OCI-LY7 (cell line): ENCODE data around the gene SPAST. TPM values are rescaled to one million over a fixed set of nuclear protein-coding genes. Genes with fewer than 3 reads are reported as not detected.

Experiments
- BruUV-seq: library from RNA; stranded (reverse); fragments of 400-500 nt; replicated peaks from 2 replicates; lab custom pipeline; 2021; lab: Mats Ljungman, UMichigan
- CTCF ChIA-PET: fragments of 300-600 bp; sonication (Branson Sonifier 250); formaldehyde crosslinking; loops from one replicate; lab custom pipeline; 2022; ENCODE audit warnings: antibody characterized with exemption; ENCODE audit not compliant: unreplicated experiment; lab: Charles Lee
- POLR2A ChIA-PET: fragments of 300-600 bp; sonication (Branson Sonifier 250); formaldehyde crosslinking; loops from one replicate; lab custom pipeline; 2022; ENCODE audit warnings: antibody characterized with exemption; lab: Charles Lee
- DNase-seq: peaks from one replicate; pipeline ENCODE4 v3.0.0-alpha.2; 2015; ENCODE audit warnings: low spot score
- H2AFZ ChIP-seq: fragments of 200-600 bp; sonication (generic), shearing (Covaris generic); 2 replicates; pipeline ENCODE4 v1.6.1; 2014; ENCODE audit warnings: mild to moderate bottlenecking, antibody characterized with exemption, low read length, moderate library complexity
- H3K27ac ChIP-seq: fragments of 200-600 bp; sonication (generic); 2 replicates; pipeline ENCODE4 v1.5.1; 2014; ENCODE audit warnings: mixed run types, low read depth, mild to moderate bottlenecking, moderate library complexity, low read length, inconsistent platforms; ENCODE audit not compliant: poor library complexity, severe bottlenecking
- H3K36me3 ChIP-seq: fragments of 200-600 bp; sonication (generic); 2 replicates; pipeline ENCODE4 v1.6.1; 2014; ENCODE audit warnings: mild to moderate bottlenecking, antibody characterized with exemption, low read length, moderate library complexity, mixed read lengths; ENCODE audit not compliant: insufficient read depth
- H3K4me1 ChIP-seq: fragments of 200-600 bp; sonication (generic); 2 replicates; pipeline ENCODE4 v1.5.1; 2014; ENCODE audit warnings: mild to moderate bottlenecking, low read length; ENCODE audit not compliant: insufficient read depth, poor library complexity, severe bottlenecking
- H3K4me2 ChIP-seq: fragments of 200-600 bp; sonication (generic); 2 replicates; pipeline ENCODE4 v1.6.1; 2014; ENCODE audit warnings: mild to moderate bottlenecking, low read length
- H3K4me3 ChIP-seq: fragments of 200-600 bp; sonication (generic); 2 replicates; pipeline ENCODE4 v1.5.1; 2014; ENCODE audit warnings: mild to moderate bottlenecking, low read depth, low read length; ENCODE audit not compliant: poor library complexity, severe bottlenecking
- H3K79me2 ChIP-seq: fragments of 200-600 bp; sonication (generic); 2 replicates; pipeline ENCODE4 v1.6.1; 2016; ENCODE audit warnings: low read depth, mild to moderate bottlenecking, low read length, moderate library complexity, mixed read lengths; ENCODE audit not compliant: insufficient read depth
- H3K9me2 ChIP-seq: fragments of 200-600 bp; sonication (generic); 2 replicates; pipeline ENCODE4 v1.6.1; 2016; ENCODE audit warnings: mild to moderate bottlenecking, low read length, mixed read lengths; ENCODE audit not compliant: insufficient read depth
- H3K9me3 ChIP-seq: fragments of 200-600 bp; sonication (generic); 2 replicates; pipeline ENCODE4 v1.6.1; 2014; ENCODE audit warnings: mild to moderate bottlenecking, mixed run types, low read length, mixed read lengths
- H4K20me1 ChIP-seq: fragments of 200-600 bp; sonication (generic); 2 replicates; pipeline ENCODE4 v1.6.1; 2014; ENCODE audit warnings: mild to moderate bottlenecking, antibody characterized with exemption, low read length, moderate library complexity, mixed read lengths; ENCODE audit not compliant: insufficient read depth
- CTCF ChIP-seq: fragments of 200-600 bp; sonication (generic); conservative IDR thresholded peaks from 2 replicates; pipeline ENCODE4 v1.5.1; 2014; ENCODE audit warnings: mild to moderate bottlenecking, antibody characterized with exemption, low read length, moderate library complexity, mixed read lengths
- EZH2phosphoT487 ChIP-seq: fragments of 200-600 bp; sonication (generic); IDR thresholded peaks from 2 replicates; pipeline ENCODE4 v1.6.1; 2018; ENCODE audit warnings: low read depth, borderline replicate concordance, mild to moderate bottlenecking, mixed run types, antibody characterized with exemption, low read length, moderate library complexity, mixed read lengths
- intact Hi-C: fragments of 100-400 bp; cut with micrococcal nuclease; formaldehyde crosslinking; loops from one replicate; pipeline ENCODE4 v1.10.0; 2022; ENCODE audit not compliant: unreplicated experiment
- total RNA-seq, 2 experiments: library from RNA; depleted of rRNA in 1 of 2; stranded (reverse); fragments of >200 nt in 1 of 2; shearing (Covaris generic) in 1 of 2; gene quantifications; 2 replicates each; pipeline ENCODE4 v1.2.3, GENCODE V29; 2014 to 2022

The SPAST gene
- total RNA-seq, 2 experiments from 2014 or later, result 26.4 to 30.0 TPM

- BruUV-seq, result no TSS peak
- Histone ChIP-seq H4K20me1 (no peaks in the 10 kb centered on the region), H3K4me2 (peak overlapping the region; percentile 99), H3K4me3 (peak overlapping the region; percentile 85), H3K9me2 (no peaks in the 10 kb centered on the region), H3K27ac (peak overlapping the region; percentile 89), H3K36me3 (no peaks in the 10 kb centered on the region), H3K9me3 (no peaks in the 10 kb centered on the region), H3K79me2 (peaks cover 38% of the 10 kb centered on the region), H3K4me1 (peaks cover 33% of the 10 kb centered on the region), H2AFZ (peak overlapping the region; percentile 60; the same call in 1 of the 2 replicates)
- ChIA-PET CTCF (interaction anchor here (0.6 kb wide), 1 partner anchor 75 kb away, joined by 3 read pairs; no protein-coding TSS in a partner anchor), POLR2A (interaction anchor here (0.6 to 3.9 kb wide), 7 partner anchors 10 to 118 kb away, joined by 3 to 52 read pairs (median 7); partner anchors contain the start of genes DPY30 and SLC30A6)
- TF ChIP-seq EZH2phosphoT487 (no peak), CTCF (no peak)
- no peak for DNase-seq
- intact Hi-C loops, result loop anchor here (1.0 to 5.0 kb wide), 3 partner anchors 14 to 1533 kb away; partner anchors contain the start of genes FAM98A and SLC30A6
Observed at GRCh38 chr2:32064713-32065112, 1.4 kb downstream of the SPAST start.

GRCh38 chr2:32067549-32067948 lies 4.2 kb downstream of the SPAST start:
- H3K4me3 ChIP-seq, result no peak overlapping the region
- no peak for DNase-seq
- no peak for TF ChIP-seq EZH2phosphoT487
- no peak for TF ChIP-seq CTCF
- H4K20me1 ChIP-seq, result no peaks in the 10 kb centered on the region
- intact Hi-C loops, result no loop called here
- no peaks in the 10 kb centered on the region for H3K9me2 ChIP-seq
- H3K9me3 ChIP-seq, result no peaks in the 10 kb centered on the region
- H2AFZ ChIP-seq, result no peak overlapping the region
- no peak overlapping the region for H3K4me2 ChIP-seq
- ChIA-PET POLR2A (interaction anchor here (0.6 to 2.4 kb wide), 4 partner anchors 17 to 1828 kb away, joined by 4 to 14 read pairs (median 5); partner anchors contain the start of gene DPY30), CTCF (no interaction called here)
- no TSS peak for BruUV-seq
- peaks cover 28% of the 10 kb centered on the region for H3K4me1 ChIP-seq
- peaks cover 6% of the 10 kb centered on the region for H3K36me3 ChIP-seq
- H3K27ac ChIP-seq, result no peak overlapping the region
- H3K79me2 ChIP-seq, result peaks cover 54% of the 10 kb centered on the region

GRCh38 chr2:32074134-32074506 lies 10.8 kb downstream of the SPAST start:
- peaks cover 6% of the 10 kb centered on the region; the same call in 1 of the 2 replicates for H3K9me3 ChIP-seq
- H3K27ac ChIP-seq, result no peak overlapping the region
- H3K4me2 ChIP-seq, result no peak overlapping the region
- H3K36me3 ChIP-seq, result peaks cover 22% of the 10 kb centered on the region
- no peaks in the 10 kb centered on the region for H3K4me1 ChIP-seq
- POLR2A ChIA-PET, result interaction anchor here (0.9 to 2.2 kb wide), 2 partner anchors 10 to 34 kb away, joined by 4 to 17 read pairs; partner anchors contain the start of genes DPY30 and SPAST
- DNase-seq, result no peak
- intact Hi-C loops, result no loop called here
- BruUV-seq, result no TSS peak
- H4K20me1 ChIP-seq, result no peaks in the 10 kb centered on the region
- no peak overlapping the region for H2AFZ ChIP-seq
- no peak overlapping the region for H3K4me3 ChIP-seq
- CTCF ChIA-PET, result no interaction called here
- peaks cover 31% of the 10 kb centered on the region; the same call in 1 of the 2 replicates for H3K79me2 ChIP-seq
- TF ChIP-seq CTCF, result no peak
- no peak for TF ChIP-seq EZH2phosphoT487
- no peaks in the 10 kb centered on the region for H3K9me2 ChIP-seq
